Stimulated activated naive B cell treated with anti-CD40 and anti-IgM and Interleukin-4, amounts not matched to agents 10 μg/mL and 1 μg/mL and 100 μg/mL, for 72 hours (primary cell): Measurements from ENCODE around the gene CDC7.
"Not testable (repeated sequence)": the region's sequence is repeated elsewhere in the genome, so short reads cannot be mapped to it uniquely, and the experiment has no call there.

Experiments used
- ATAC-seq, 2 donors: fragments of 150-1000 bp; cut with Tn5 transposase; replicated peaks; 2 replicates each; pipeline ENCODE4 v1.10.0; 2021; ENCODE audit warnings: moderate library complexity in 1 of 2
- DNase-seq: peaks from one replicate; pipeline ENCODE4 v3.0.0; 2021
- H3K27ac Mint-ChIP-seq: one replicate; pipeline ENCODE4 v1.8.0; 2022; ENCODE audit warnings: mild to moderate bottlenecking, mixed read lengths
- H3K27me3 Mint-ChIP-seq, 2 donors: one replicate each; pipeline ENCODE4 v1.8.0; 2022; ENCODE audit warnings: mixed read lengths in 2 of 2
- H3K36me3 Mint-ChIP-seq, 2 donors: one replicate each; pipeline ENCODE4 v1.8.0; 2022; ENCODE audit warnings: mixed read lengths in 2 of 2, mild to moderate bottlenecking in 1 of 2
- H3K4me1 Mint-ChIP-seq, 2 donors: one replicate each; pipeline ENCODE4 v1.8.0; 2022; ENCODE audit warnings: mixed read lengths in 2 of 2, mild to moderate bottlenecking in 1 of 2
- H3K4me3 Mint-ChIP-seq, 2 donors: one replicate each; pipeline ENCODE4 v1.8.0; 2022; ENCODE audit warnings: mild to moderate bottlenecking in 2 of 2, mixed read lengths in 2 of 2, moderate library complexity in 1 of 2
- H3K9me3 Mint-ChIP-seq, 2 donors: one replicate each; pipeline ENCODE4 v1.8.0; 2022; ENCODE audit warnings: mixed read lengths in 2 of 2, mild to moderate bottlenecking in 1 of 2

Gene CDC7

DNA sequence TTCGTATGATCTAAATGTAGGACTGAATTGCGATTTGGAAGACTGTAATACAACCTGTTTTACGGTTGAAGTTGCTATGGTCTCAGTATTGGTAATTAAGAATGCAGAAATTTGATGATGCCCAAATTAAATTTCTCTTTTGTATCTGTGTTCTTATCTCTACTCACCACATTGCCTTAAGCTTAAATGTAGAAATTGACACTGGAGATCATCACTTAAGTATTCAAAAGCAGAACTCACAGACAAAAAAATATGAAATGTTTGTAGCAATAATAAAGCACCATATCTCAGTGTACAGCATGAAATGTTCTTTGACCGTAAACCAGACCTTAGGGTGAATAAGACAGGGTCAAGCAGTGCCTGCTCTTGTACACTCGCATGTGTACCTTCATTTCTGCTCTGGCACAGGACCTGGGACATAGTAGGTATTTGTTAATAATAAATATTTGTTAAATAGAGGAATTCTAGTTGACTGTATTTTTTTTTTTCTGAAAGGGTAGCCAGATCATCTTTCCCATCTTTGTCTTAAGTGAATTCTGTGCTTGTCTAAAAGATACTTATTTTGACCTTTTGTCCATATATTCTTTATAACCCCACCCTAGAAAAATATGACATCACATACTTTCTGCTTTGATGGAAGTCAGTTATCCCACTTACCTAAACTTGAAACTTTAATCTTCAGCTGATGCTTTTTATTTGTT, 1.5 kb downstream of the CDC7 start:
- Mint-ChIP-seq H3K4me3 (peak overlapping the region in 1 of 2 donors; percentile 17), H3K9me3 (no peaks in the 10 kb centered on the region), H3K36me3 (peaks cover 0 to 9% of the 10 kb centered on the region in 2 donors), H3K27ac (no peak overlapping the region), H3K27me3 (no peaks in the 10 kb centered on the region), H3K4me1 (peaks cover 0 to 9% of the 10 kb centered on the region in 2 donors)
- no peak for ATAC-seq
- DNase-seq: no peak

DNA sequence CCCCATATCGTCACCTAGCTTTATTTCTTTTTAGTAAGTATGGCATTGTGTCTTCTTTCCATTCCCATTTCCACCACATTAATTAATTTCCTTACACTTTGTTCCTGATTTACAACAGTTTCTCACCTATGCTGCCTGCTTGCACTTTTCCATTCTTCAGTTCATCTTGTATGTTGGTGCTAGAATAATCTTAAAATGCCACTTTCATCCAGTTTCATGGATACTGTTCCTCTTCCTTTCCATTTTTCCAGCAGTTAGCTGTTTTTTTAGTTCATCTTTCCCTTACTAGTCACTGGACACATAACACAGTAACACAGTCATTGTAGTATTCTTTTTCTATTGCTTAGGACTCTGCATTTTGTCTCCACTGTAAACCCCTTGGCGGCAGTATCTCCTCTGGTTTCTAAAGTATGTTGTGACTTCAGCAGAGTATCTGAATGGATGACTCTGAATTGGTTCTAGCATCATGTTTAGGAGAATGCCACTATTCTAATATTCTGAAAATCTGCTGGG, 2.1 kb downstream of the CDC7 start:
- H3K4me3 Mint-ChIP-seq: peak overlapping the region in 1 of 2 donors; percentile 17
- DNase-seq (no peak), ATAC-seq (no peak)
- peaks cover 0 to 9% of the 10 kb centered on the region in 2 donors for H3K36me3 Mint-ChIP-seq
- no peak overlapping the region for H3K27ac Mint-ChIP-seq
- H3K9me3 Mint-ChIP-seq: no peaks in the 10 kb centered on the region
- H3K27me3 Mint-ChIP-seq: no peaks in the 10 kb centered on the region
- H3K4me1 Mint-ChIP-seq: peaks cover 0 to 9% of the 10 kb centered on the region in 2 donors

DNA sequence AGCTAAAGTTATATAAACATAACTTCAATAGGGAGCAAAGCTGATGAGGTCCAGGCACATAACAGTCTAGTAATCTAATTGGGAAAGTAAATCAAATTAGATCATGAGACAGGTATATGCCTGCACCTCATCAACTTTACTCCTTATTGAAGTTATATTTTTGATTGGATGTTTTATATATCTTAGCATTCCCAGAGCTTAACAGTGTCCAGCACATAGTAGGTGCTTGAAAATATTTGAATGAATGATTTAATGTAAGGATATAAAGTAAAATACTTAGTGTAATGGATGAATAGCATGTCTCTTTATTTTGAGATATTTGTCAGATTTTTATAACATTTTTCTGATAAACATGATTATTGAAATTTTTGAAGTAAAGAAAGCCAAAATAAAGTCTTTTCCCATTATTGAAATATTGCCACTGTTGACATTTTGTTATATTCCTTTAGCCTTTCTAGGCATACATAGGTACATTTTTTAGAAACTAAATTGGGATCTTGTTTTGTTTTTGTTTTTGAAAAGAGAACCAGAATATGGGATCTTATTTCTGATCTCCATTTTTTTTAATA, 2.8 kb downstream of the CDC7 start:
- ATAC-seq: no peak
- H3K9me3 Mint-ChIP-seq: no peaks in the 10 kb centered on the region
- H3K27me3 Mint-ChIP-seq: no peaks in the 10 kb centered on the region
- no peak overlapping the region for H3K4me3 Mint-ChIP-seq
- no peak overlapping the region for H3K27ac Mint-ChIP-seq
- peaks cover 0 to 9% of the 10 kb centered on the region in 2 donors for H3K36me3 Mint-ChIP-seq
- peaks cover 0 to 9% of the 10 kb centered on the region in 2 donors for H3K4me1 Mint-ChIP-seq
- DNase-seq: no peak

DNA sequence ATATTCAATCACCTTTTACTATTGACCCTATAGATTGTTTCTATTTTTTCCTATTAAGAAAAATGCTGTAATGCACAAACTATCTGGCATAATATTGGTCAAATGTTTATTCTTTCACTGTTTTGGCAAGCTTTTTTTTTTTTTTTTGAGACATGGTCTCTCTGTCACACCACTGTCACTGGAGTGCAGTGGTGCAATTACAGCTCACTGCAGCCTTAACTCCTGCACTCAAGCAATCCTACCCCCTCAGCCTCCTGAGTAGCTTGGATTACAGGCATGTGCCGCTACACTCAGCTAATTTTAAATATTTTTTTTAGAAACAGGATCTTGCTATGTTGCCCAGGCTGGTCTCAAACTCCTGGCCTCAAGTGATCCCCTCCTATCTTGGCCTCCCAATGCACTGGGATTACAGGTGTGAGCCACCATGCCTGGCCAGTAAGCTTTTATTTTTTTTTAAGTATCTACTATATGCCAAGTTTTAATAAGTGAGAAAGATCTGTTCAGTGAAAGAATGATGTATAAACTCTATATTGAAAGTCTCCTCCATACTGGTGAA, 3.4 kb downstream of the CDC7 start:
- DNase-seq: no peak
- no peak for ATAC-seq
- peaks cover 3 to 14% of the 10 kb centered on the region in 2 donors for H3K36me3 Mint-ChIP-seq
- no peaks in the 10 kb centered on the region for H3K27me3 Mint-ChIP-seq
- no peak overlapping the region for H3K27ac Mint-ChIP-seq
- H3K9me3 Mint-ChIP-seq: no peaks in the 10 kb centered on the region
- peaks cover 0 to 9% of the 10 kb centered on the region in 2 donors for H3K4me1 Mint-ChIP-seq
- no peak overlapping the region for H3K4me3 Mint-ChIP-seq

DNA sequence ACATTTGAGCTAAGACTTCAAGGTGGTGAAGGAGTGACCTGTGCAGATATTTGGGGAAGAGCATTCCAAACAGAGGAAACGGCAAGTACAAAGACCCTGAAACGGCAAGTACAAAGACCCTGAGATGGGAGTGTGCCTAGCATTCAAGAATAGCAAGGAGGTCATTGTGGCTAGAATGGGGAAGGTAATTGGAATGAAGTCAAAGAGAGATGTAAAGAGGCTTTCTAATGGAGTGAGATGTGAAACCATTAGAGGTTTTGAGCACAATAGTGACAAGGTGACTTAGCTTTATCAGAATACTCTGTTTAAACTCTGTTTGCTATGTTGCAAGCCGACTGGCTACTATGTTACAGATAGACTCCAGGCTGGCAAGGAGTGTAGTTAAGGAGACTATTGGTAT, 4.4 kb downstream of the CDC7 start:
- no peaks in the 10 kb centered on the region for H3K9me3 Mint-ChIP-seq
- no peaks in the 10 kb centered on the region for H3K27me3 Mint-ChIP-seq
- H3K4me3 Mint-ChIP-seq: no peak overlapping the region
- ATAC-seq: no peak
- H3K27ac Mint-ChIP-seq: no peak overlapping the region
- DNase-seq: no peak
- peaks cover 0 to 9% of the 10 kb centered on the region in 2 donors for H3K4me1 Mint-ChIP-seq
- H3K36me3 Mint-ChIP-seq: peaks cover 11 to 23% of the 10 kb centered on the region in 2 donors

DNA sequence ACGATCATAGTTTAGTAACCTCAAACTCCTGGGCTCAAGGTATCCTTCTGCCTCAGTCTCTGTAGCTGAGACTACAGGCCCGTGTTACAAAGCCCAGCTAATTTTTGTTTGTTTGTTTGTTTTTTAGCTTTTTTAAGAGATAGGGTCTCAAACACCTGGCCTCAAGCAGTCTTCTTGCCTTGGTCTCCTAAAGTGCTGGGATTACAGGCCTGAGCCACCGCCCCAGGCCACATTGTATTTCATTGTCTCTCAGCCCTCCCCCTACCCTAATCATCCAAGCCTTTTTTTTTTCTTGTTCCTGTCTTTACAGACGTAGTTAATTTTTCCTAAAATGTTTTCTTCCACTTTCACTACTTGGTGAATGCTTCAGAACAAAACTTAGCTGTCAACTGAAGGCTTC, 5.4 kb downstream of the CDC7 start:
- H3K36me3 Mint-ChIP-seq: peaks cover 13 to 30% of the 10 kb centered on the region in 2 donors
- peaks cover 0 to 9% of the 10 kb centered on the region in 2 donors for H3K4me1 Mint-ChIP-seq
- no peaks in the 10 kb centered on the region for H3K9me3 Mint-ChIP-seq
- ATAC-seq: no peak
- H3K27me3 Mint-ChIP-seq: no peaks in the 10 kb centered on the region
- DNase-seq: no peak
- no peak overlapping the region for H3K4me3 Mint-ChIP-seq
- H3K27ac Mint-ChIP-seq: no peak overlapping the region

DNA sequence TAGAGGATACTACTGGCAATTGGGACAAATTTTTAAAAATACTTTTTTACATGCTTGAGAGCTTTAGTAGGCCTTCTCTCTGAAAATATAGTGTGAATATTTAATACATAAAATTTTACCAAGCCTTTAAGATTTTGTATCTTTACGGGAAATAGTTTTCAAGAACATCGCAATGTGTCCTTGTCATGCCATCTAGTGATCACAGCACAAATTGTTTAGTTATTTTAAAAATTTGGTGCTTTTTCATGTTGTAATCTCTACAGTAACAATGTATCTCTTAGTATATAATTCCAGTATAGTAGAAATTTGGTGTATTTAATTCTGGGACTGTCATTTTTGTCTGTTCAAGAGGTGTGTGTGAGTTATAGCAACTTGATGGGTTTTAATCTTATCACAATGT, 6.7 kb downstream of the CDC7 start:
- no peaks in the 10 kb centered on the region for H3K27me3 Mint-ChIP-seq
- DNase-seq (no peak), ATAC-seq (no peak)
- H3K4me1 Mint-ChIP-seq: peaks cover 0 to 9% of the 10 kb centered on the region in 2 donors
- H3K27ac Mint-ChIP-seq: no peak overlapping the region
- peaks cover 13 to 33% of the 10 kb centered on the region in 2 donors for H3K36me3 Mint-ChIP-seq
- no peak overlapping the region for H3K4me3 Mint-ChIP-seq
- H3K9me3 Mint-ChIP-seq: no peaks in the 10 kb centered on the region

DNA sequence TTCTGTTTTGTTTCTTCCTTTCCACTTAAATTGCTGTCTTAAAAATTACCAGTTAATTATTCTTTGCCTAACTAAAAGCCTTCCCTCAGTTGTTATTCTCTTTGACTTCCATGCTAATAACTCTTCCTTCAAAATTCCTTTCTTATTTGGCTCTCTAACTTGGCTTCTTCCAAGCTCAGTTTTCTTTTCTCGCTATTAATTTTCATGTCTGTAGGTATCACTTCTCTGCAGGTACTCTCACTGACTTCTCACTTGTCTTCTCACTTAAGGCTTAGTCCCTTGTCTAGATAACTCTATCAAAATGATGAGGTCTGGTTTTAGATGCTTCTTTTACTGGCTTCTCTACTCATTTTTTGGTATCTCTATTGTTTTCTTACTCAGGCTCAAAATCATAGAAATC, 10.1 kb downstream of the CDC7 start:
- no peak overlapping the region for H3K4me3 Mint-ChIP-seq
- no peak for DNase-seq
- no peak overlapping the region for H3K27ac Mint-ChIP-seq
- ATAC-seq: no peak
- H3K36me3 Mint-ChIP-seq: peaks cover 15 to 32% of the 10 kb centered on the region in 2 donors
- no peaks in the 10 kb centered on the region for H3K4me1 Mint-ChIP-seq
- no peaks in the 10 kb centered on the region for H3K9me3 Mint-ChIP-seq
- no peaks in the 10 kb centered on the region for H3K27me3 Mint-ChIP-seq

DNA sequence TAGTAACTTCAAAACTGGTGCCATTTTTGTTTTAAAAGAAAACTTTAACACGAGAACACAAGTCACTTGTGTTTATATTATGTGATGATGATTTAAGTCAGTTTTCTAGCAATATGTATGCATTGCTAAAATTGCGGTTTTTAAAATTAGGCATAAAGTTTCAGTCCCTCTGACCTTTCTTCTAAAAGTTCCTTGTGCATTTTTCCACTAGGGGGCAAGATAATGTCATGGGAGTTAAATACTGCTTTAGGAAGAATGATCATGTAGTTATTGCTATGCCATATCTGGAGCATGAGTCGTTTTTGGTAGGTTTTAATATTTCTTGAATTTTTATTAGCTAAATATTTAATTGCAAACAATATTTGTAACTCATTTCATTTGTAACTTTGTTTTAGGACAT, 10.7 kb downstream of the CDC7 start:
- DNase-seq (no peak), ATAC-seq (no peak)
- no peaks in the 10 kb centered on the region for H3K9me3 Mint-ChIP-seq
- no peaks in the 10 kb centered on the region for H3K4me1 Mint-ChIP-seq
- H3K27me3 Mint-ChIP-seq: no peaks in the 10 kb centered on the region
- H3K27ac Mint-ChIP-seq: no peak overlapping the region
- peaks cover 17 to 33% of the 10 kb centered on the region in 2 donors for H3K36me3 Mint-ChIP-seq
- no peak overlapping the region for H3K4me3 Mint-ChIP-seq

DNA sequence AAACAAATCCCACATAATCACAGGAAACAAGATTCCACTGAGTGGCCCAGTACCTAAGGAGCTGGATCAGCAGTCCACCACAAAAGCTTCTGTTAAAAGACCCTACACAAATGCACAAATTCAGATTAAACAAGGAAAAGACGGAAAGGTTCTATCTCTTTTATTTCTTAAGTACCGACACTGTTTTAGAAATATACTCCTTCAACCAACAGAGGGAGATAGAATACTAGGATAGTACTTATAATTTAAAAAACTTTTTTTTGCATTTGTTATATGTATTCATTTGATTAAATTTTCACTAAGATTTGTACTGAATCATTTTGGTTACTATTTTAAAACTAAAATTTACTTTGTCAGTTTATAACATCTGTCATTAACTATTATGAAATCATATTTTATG, 12.5 kb downstream of the CDC7 start:
- Mint-ChIP-seq H3K4me3 (no peak overlapping the region), H3K9me3 (no peaks in the 10 kb centered on the region), H3K27me3 (no peaks in the 10 kb centered on the region), H3K27ac (no peak overlapping the region), H3K36me3 (peaks cover 33 to 45% of the 10 kb centered on the region in 2 donors), H3K4me1 (no peaks in the 10 kb centered on the region)
- no peak for ATAC-seq
- DNase-seq: no peak

DNA sequence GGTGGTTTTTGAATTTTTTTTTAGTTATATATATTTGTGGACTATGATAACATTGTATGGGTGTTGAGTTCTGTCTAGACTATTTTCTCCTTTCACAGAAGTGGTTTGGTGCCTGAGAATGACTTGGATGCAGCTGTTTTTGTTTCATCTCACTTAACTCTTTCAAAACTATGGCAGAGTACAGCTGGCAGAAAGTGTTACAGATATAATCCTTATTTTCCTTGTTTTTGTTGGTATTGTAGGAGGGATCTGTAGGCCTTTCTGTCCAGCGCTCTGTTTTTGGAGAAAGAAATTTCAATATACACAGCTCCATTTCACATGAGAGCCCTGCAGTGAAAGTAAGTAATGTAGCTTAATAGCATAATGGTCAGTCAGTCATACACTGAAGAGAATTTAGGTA, 13.1 kb downstream of the CDC7 start:
- DNase-seq: no peak
- no peaks in the 10 kb centered on the region for H3K9me3 Mint-ChIP-seq
- H3K4me1 Mint-ChIP-seq: no peaks in the 10 kb centered on the region
- H3K4me3 Mint-ChIP-seq: no peak overlapping the region
- no peaks in the 10 kb centered on the region for H3K27me3 Mint-ChIP-seq
- H3K36me3 Mint-ChIP-seq: peaks cover 32 to 47% of the 10 kb centered on the region in 2 donors
- no peak for ATAC-seq
- no peak overlapping the region for H3K27ac Mint-ChIP-seq

DNA sequence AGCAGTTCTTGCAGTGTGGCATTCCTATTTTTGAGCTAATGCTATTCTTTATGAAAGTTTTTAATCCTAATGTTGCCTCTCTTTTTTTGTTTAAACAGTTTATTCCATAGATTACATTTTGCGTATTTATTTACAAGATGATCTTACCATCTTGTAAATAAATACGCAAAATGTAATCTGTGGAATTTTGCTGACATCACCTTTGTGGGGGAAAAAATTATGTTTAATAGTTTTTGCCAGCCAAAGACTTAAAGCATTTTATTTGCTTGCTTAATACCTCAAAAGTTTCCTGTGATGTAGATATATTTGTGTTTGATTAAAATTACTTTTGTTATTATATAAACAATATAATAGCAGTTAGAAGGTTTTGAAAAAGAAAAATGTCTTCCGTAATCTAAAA, 15.3 kb downstream of the CDC7 start:
- ATAC-seq (no peak), DNase-seq (no peak)
- Mint-ChIP-seq H3K27me3 (no peaks in the 10 kb centered on the region), H3K36me3 (peaks cover 20 to 28% of the 10 kb centered on the region in 2 donors), H3K4me3 (no peak overlapping the region), H3K27ac (no peak overlapping the region), H3K4me1 (no peaks in the 10 kb centered on the region), H3K9me3 (no peaks in the 10 kb centered on the region)

DNA sequence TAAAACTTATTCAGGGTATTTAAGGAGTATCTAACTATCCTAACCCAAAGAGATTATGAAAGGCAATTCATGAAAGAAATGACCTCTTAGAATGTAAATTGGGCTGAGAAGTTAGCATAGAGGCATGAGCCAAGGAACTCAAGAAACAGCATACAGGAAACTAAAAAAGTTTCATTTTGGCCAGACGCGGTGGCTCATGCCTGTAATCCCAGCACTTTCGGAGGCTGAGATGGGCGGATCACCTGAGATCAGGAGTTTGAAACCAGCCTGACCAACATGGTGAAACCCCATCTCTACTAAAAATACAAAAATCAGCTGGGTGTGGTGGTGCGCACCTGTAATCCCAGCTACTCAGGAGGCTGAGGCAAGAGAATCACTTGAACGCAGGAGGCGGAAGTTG, 16.0 kb downstream of the CDC7 start:
- not testable (repeated sequence) for H3K27me3 Mint-ChIP-seq, DNase-seq, ATAC-seq, H3K27ac Mint-ChIP-seq, H3K9me3 Mint-ChIP-seq, H3K4me1 Mint-ChIP-seq, H3K4me3 Mint-ChIP-seq
- peaks cover 20 to 25% of the 10 kb centered on the region in 2 donors for H3K36me3 Mint-ChIP-seq

DNA sequence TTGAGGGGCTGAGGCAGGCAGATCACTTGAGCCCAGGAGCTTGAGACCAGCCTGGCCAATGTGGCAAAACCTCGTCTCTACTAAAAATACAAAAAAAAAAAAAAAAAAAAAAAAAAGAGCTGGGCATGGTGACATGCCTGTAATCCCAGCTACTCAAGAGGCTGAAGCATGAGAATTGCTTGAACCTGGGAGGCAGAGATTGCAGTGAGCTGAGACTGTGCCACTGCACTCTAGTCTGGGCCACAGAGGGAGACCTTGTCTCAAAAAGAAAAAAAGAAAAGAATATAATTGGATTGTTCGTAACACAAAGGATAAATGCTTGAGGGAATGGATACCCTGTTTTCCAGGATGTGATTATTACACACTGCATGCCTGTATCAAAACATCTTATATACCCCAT, 18.5 kb downstream of the CDC7 start:
- not testable (repeated sequence) for DNase-seq, H3K9me3 Mint-ChIP-seq, H3K27ac Mint-ChIP-seq, H3K4me3 Mint-ChIP-seq, H3K4me1 Mint-ChIP-seq, H3K27me3 Mint-ChIP-seq, ATAC-seq
- peaks cover 23 to 25% of the 10 kb centered on the region in 2 donors for H3K36me3 Mint-ChIP-seq

DNA sequence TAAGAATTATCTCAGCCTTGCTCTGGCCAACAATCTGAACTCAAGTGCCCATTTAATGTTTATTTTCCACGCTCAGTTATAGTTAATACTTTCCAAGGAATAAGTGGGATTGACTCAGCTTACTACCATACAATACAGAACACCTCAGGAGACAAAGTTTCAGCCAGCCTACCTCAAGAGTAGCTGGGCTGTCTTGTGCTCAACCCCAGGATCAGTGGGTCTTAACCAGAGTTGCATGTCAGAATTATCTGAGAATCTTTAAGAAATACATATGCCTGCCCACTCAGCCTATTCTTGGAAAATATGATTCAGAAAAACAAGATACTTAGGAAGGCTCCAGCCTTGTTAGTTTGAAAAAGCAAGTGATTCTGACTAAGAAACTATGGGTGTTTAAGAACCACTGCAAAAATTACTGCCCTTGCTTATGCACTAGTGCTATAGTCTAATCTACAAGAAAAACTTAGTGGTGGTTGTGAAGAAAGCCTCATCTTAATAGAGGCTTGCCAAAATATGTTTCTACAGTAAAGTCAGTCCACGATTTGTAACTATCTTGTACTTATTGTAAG, 20.4 kb downstream of the CDC7 start:
- no peaks in the 10 kb centered on the region for H3K27me3 Mint-ChIP-seq
- no peaks in the 10 kb centered on the region for H3K9me3 Mint-ChIP-seq
- peaks cover 21% of the 10 kb centered on the region in 2 donors for H3K36me3 Mint-ChIP-seq
- no peak overlapping the region for H3K4me3 Mint-ChIP-seq
- H3K4me1 Mint-ChIP-seq: peaks cover 0 to 3% of the 10 kb centered on the region in 2 donors
- H3K27ac Mint-ChIP-seq: no peak overlapping the region
- ATAC-seq (no peak), DNase-seq (no peak)
